ENCODE results near the gene PLXND1.

Gene PLXND1

GRCh38 chr3:129584631-129585030, 21.8 kb downstream of the PLXND1 start:
- DNase-seq (ENCODE audit: low spot score) = no peak

GRCh38 chr3:129583289-129583688, 23.2 kb downstream of the PLXND1 start:
- DNase-seq (ENCODE audit: low spot score) = no peak

- DNase-seq (ENCODE audit: low spot score) = no peak
Observed at GRCh38 chr3:129582799-129583198, 23.7 kb downstream of the PLXND1 start.

- no peak for DNase-seq (ENCODE audit: low spot score)
Observed at GRCh38 chr3:129581623-129582022, 24.9 kb downstream of the PLXND1 start.

GRCh38 chr3:129579991-129580390, 26.5 kb downstream of the PLXND1 start:
- DNase-seq (ENCODE audit: low spot score) = no peak

GRCh38 chr3:129577925-129578786, 28.3 kb downstream of the PLXND1 start:
- DNase-seq (ENCODE audit: low spot score) = no peak

GRCh38 chr3:129577366-129577765, 29.1 kb downstream of the PLXND1 start:
- no peak for DNase-seq (ENCODE audit: low spot score)

GRCh38 chr3:129576514-129577352, 29.7 kb downstream of the PLXND1 start:
- DNase-seq (ENCODE audit: low spot score) = no peak

- no peak for DNase-seq (ENCODE audit: low spot score)
Observed at GRCh38 chr3:129575997-129576384, 30.5 kb downstream of the PLXND1 start.

GRCh38 chr3:129575233-129575996, 31.1 kb downstream of the PLXND1 start:
- DNase-seq (ENCODE audit: low spot score) = no peak

GRCh38 chr3:129574206-129574605, 32.3 kb downstream of the PLXND1 start:
- no peak for DNase-seq (ENCODE audit: low spot score)

- DNase-seq (ENCODE audit: low spot score) = no peak
Observed at GRCh38 chr3:129573493-129573892, 33.0 kb downstream of the PLXND1 start.

GRCh38 chr3:129572603-129573002, 33.9 kb downstream of the PLXND1 start:
- no peak for DNase-seq (ENCODE audit: low spot score)

GRCh38 chr3:129571605-129572547, 34.6 kb downstream of the PLXND1 start:
- no peak for DNase-seq (ENCODE audit: low spot score)

- DNase-seq (ENCODE audit: low spot score) = no peak
Observed at GRCh38 chr3:129569856-129570255, 36.6 kb downstream of the PLXND1 start.

- DNase-seq (ENCODE audit: low spot score) = no peak
Observed at GRCh38 chr3:129567939-129568338, 38.5 kb downstream of the PLXND1 start.

- no peak for DNase-seq (ENCODE audit: low spot score)
Observed at GRCh38 chr3:129567176-129567705, 39.2 kb downstream of the PLXND1 start.

- no peak for DNase-seq (ENCODE audit: low spot score)
Observed at GRCh38 chr3:129565902-129566301, 40.6 kb downstream of the PLXND1 start.

GRCh38 chr3:129564981-129565644, 41.4 kb downstream of the PLXND1 start:
- DNase-seq (ENCODE audit: low spot score) = no peak

- DNase-seq (ENCODE audit: low spot score) = no peak
Observed at GRCh38 chr3:129563850-129564535, 42.5 kb downstream of the PLXND1 start.
